Stimulated activated CD4-positive, alpha-beta T cell treated with anti-CD3 and anti-CD28 coated beads, Interleukin-1b, Interleukin-23, amount 100 ng/mL, for 48 hours (primary cell): ENCODE measurements around the gene DLG4.

Experiments used
- DNase-seq: peaks from one replicate; pipeline ENCODE4 v3.0.0-alpha.2; 2020

Gene DLG4

GRCh38 chr17:7141824-7142223 lies 77.8 kb downstream of the DLG4 start:
- DNase-seq: no peak

DNA sequence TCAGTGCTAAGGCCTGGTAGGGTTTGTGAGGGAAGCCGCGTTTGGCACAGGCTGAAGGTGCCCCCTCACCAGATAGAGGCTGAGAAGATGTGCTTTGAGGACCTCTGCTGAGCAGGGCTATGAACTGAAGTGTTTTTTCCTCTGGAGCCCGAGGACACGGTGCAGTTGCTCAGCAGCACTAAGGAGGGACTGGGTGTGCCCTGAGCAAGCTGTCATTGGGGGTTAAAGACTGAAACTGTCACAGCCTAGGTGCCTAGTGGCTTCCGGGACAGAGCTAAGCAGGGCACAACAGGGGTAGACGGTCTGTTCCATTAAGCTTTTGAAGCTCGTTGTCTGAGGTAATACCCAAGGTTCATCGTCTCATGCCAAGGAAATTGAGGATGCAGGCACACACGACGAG lies 80.2 kb downstream of the DLG4 start:
- no peak for DNase-seq

GRCh38 chr17:7138800-7139381 lies 80.7 kb downstream of the DLG4 start:
- no peak for DNase-seq

GRCh38 chr17:7137171-7137943 lies 82.3 kb downstream of the DLG4 start:
- no peak for DNase-seq
